ENCODE measurements around the gene CEP55.

GRCh38 chr10:93468461-93469213, 27.8 kb upstream of the CEP55 start:
- TF ChIP-seq HDAC6 (IDR thresholded peaks at IDR 0.05; ENCODE audit: low read depth, low read length) (no peak), CTCF (IDR thresholded peaks at IDR 0.05; ENCODE audit: control extremely low read depth in 1 of 3, insufficient read depth in 1 of 3, low read depth in 1 of 3, low read length in 3 of 3) (no peak), YY1 (IDR thresholded peaks at IDR 0.05; ENCODE audit: low read depth, low read length) (no peak), POLR2AphosphoS5 (IDR thresholded peaks at IDR 0.05; ENCODE audit: low read depth, low read length) (no peak), SP1 (IDR thresholded peaks at IDR 0.05; ENCODE audit: low read depth, low read length) (no peak), ATF3 (IDR thresholded peaks at IDR 0.05; ENCODE audit: insufficient read depth, low read depth, low read length) (no peak), SIX5 (IDR thresholded peaks at IDR 0.05; ENCODE audit: low read depth, low read length) (no peak), CHD7 (IDR thresholded peaks at IDR 0.05; ENCODE audit: insufficient replicate concordance, low read length) (no peak)

All from H1 (cell line).